HEK293T (cell line): ENCODE data around the gene DLD.

Experiments used
- ARNT ChIP-seq: fragments of 450-650 bp; IDR thresholded peaks from 2 replicates; pipeline ENCODE4 v1.6.1; 2017; ENCODE audit warnings: mild to moderate bottlenecking
- BHLHE40 ChIP-seq: fragments of 450-650 bp; IDR thresholded peaks from 2 replicates; pipeline ENCODE4 v1.6.1; 2016; ENCODE audit warnings: mild to moderate bottlenecking, moderate library complexity, borderline replicate concordance
- CTBP1 ChIP-seq: fragments of 450-650 bp; IDR thresholded peaks from 2 replicates; pipeline ENCODE4 v1.6.1; 2016; ENCODE audit warnings: borderline replicate concordance
- FOXM1 ChIP-seq: fragments of 450-650 bp; IDR thresholded peaks from 2 replicates; pipeline ENCODE4 v1.6.1; 2017; ENCODE audit warnings: mild to moderate bottlenecking, borderline replicate concordance
- HDGF ChIP-seq: fragments of 450-650 bp; IDR thresholded peaks from 2 replicates; pipeline ENCODE4 v1.6.1; 2017; ENCODE audit warnings: antibody characterized with exemption, borderline replicate concordance
- LEF1 ChIP-seq: fragments of 450-650 bp; IDR thresholded peaks from 2 replicates; pipeline ENCODE4 v1.6.1; 2017; ENCODE audit warnings: mild to moderate bottlenecking, borderline replicate concordance
- NFRKB ChIP-seq: fragments of 450-650 bp; IDR thresholded peaks from 2 replicates; pipeline ENCODE4 v1.6.1; 2016; ENCODE audit warnings: mild to moderate bottlenecking, moderate library complexity
- SUZ12 ChIP-seq: fragments of 450-650 bp; IDR thresholded peaks from 2 replicates; pipeline ENCODE4 v1.6.1; 2016; ENCODE audit warnings: mild to moderate bottlenecking
- TARDBP ChIP-seq: fragments of 450-650 bp; IDR thresholded peaks from 2 replicates; pipeline ENCODE4 v1.6.1; 2016
- TF ChIP-seq, protein P1 (sequence below): fragments of 450-650 bp; IDR thresholded peaks from 2 replicates; pipeline ENCODE4 v1.6.1; 2016

DNA sequence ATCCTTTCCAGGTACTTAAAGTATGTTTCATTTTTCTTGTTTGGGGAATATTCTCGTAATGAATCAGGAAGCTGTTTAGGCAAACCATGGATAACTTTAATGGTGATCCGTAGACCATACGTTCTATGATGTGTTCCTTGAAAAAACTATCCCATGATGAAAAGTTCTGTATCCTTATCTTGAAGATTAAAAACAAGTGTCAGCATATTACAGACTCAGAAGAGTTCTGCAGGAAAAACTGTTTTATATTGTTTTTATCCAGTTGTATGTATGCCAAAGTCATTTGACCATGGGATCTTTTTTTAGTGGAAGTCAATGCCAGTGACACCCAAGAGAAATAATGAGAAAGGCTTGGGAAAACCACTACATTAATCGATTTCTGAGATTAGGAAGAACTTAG is 52.0 kb downstream of the DLD start:
- TF ChIP-seq LEF1 = no peak
- no peak for TF ChIP-seq CTBP1
- no peak for TF ChIP-seq HDGF
- TF ChIP-seq FOXM1 = no peak
- no peak for TF ChIP-seq NFRKB
- TF ChIP-seq TARDBP = no peak
- TF ChIP-seq BHLHE40 = no peak
- TF ChIP-seq ARNT = no peak
- TF ChIP-seq, protein P1, sequence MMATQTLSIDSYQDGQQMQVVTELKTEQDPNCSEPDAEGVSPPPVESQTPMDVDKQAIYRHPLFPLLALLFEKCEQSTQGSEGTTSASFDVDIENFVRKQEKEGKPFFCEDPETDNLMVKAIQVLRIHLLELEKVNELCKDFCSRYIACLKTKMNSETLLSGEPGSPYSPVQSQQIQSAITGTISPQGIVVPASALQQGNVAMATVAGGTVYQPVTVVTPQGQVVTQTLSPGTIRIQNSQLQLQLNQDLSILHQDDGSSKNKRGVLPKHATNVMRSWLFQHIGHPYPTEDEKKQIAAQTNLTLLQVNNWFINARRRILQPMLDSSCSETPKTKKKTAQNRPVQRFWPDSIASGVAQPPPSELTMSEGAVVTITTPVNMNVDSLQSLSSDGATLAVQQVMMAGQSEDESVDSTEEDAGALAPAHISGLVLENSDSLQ = no peak
- TF ChIP-seq SUZ12 = no peak
